Thoracic aorta (tissue), 2 donors: ENCODE data around the gene ITPR3. TPM values are rescaled to one million over a fixed set of nuclear protein-coding genes. Genes with fewer than 3 reads are reported as not detected.

Source experiments
- ATAC-seq: fragments of 150-250 bp; one replicate; pipeline ENCODE4 v1.8.0; 2017; ENCODE audit warnings: low read depth; ENCODE audit not compliant: insufficient number of reproducible peaks, low FRiP score
- DNase-seq: peaks from one replicate; pipeline ENCODE4 v3.0.0-alpha.2; 2020; ENCODE audit warnings: low spot score
- H3K27ac ChIP-seq, 2 donors: fragments of 200-600 bp; sonication (generic); 1 replicate in 1 of 2; 2 replicates in 1 of 2; pipeline ENCODE4 v1.5.1; 2016; ENCODE audit warnings: mild to moderate bottlenecking in 2 of 2, moderate library complexity in 2 of 2
- H3K27me3 ChIP-seq: fragments of 200-600 bp; sonication (generic); replicated peaks from 2 replicates; pipeline ENCODE4 v1.6.0; 2016; ENCODE audit warnings: mild to moderate bottlenecking; ENCODE audit not compliant: insufficient read depth
- H3K36me3 ChIP-seq: fragments of 200-600 bp; sonication (generic); one replicate; pipeline ENCODE4 v1.5.1; 2016
- H3K4me1 ChIP-seq, 2 donors: fragments of 200-600 bp; sonication (generic); 1 replicate in 1 of 2; 2 replicates in 1 of 2; pipeline versions ENCODE4 v1.5.1 to v1.6.0; 2016; ENCODE audit warnings: low read depth in 2 of 2, mild to moderate bottlenecking in 1 of 2; ENCODE audit not compliant: control insufficient read depth in 1 of 2
- H3K4me3 ChIP-seq: fragments of 200-600 bp; sonication (generic); 2 replicates; pipeline ENCODE4 v1.5.1; 2016; ENCODE audit warnings: mild to moderate bottlenecking
- H3K9me3 ChIP-seq: fragments of 200-600 bp; sonication (generic); 2 replicates; pipeline ENCODE4 v1.5.1; 2016
- total RNA-seq, 2 donors: library from RNA; depleted of rRNA; stranded (reverse); fragments of >200 nt; gene quantifications; one replicate each; pipeline versions ENCODE4 v1.1.0 to v1.2.3, GENCODE V29; 2016
- TF ChIP-seq, protein P1 (sequence below): fragments of 200-600 bp; sonication (generic); IDR thresholded peaks from one replicate; pipeline ENCODE4 v1.5.1; 2019; ENCODE audit warnings: antibody characterized with exemption

Gene ITPR3
- total RNA-seq, 2 donors from 2014 or later = 15.2 to 21.2 TPM

DNA sequence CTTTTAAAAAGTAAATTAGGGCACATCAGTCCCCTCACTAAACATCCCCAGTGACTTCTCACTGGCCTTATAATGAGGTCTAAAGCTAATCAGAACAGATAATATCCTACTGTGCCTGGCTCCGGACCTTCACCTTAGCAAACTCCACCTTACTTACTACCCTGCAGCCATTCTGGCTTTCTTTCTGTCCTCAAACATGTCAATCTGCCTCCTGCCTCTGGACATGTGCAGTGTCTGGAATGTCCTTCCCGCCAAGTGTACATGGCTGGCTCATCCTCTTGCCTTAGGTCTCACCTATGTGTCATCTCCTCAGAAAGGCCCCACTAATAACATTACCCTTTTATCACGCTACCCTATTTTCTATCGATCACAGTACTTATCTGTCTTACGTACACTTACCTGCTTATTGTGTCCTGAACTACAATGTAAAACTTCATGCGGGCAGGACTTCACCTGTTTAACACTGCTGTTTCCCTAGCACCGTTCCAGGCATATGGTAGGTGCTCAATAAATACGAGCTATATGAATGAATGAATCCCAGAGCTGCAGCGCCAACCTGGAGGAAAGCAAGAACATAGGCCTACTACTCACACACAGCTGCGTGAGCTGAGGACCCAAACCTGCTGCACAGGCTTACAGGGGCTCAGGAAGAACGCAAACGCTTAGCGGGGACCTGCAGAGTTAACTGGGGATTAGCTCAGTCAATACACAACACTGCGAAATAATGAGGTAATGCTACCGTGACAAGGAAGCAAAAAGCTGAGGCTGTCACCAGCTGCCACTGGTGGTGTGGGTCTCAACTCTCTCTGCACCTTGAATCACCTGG, 89.4 kb downstream of the ITPR3 start:
- TF ChIP-seq, protein P1, sequence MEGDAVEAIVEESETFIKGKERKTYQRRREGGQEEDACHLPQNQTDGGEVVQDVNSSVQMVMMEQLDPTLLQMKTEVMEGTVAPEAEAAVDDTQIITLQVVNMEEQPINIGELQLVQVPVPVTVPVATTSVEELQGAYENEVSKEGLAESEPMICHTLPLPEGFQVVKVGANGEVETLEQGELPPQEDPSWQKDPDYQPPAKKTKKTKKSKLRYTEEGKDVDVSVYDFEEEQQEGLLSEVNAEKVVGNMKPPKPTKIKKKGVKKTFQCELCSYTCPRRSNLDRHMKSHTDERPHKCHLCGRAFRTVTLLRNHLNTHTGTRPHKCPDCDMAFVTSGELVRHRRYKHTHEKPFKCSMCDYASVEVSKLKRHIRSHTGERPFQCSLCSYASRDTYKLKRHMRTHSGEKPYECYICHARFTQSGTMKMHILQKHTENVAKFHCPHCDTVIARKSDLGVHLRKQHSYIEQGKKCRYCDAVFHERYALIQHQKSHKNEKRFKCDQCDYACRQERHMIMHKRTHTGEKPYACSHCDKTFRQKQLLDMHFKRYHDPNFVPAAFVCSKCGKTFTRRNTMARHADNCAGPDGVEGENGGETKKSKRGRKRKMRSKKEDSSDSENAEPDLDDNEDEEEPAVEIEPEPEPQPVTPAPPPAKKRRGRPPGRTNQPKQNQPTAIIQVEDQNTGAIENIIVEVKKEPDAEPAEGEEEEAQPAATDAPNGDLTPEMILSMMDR = no peak
- no peak overlapping the region for H3K27ac ChIP-seq
- H3K27me3 ChIP-seq = no peaks in the 10 kb centered on the region
- no peaks in the 10 kb centered on the region for H3K36me3 ChIP-seq
- DNase-seq = no peak
- no peak for ATAC-seq
- H3K4me3 ChIP-seq = peak overlapping the region; percentile 92
- H3K9me3 ChIP-seq = no peaks in the 10 kb centered on the region
- H3K4me1 ChIP-seq = peaks cover 7 to 13% of the 10 kb centered on the region in 2 donors

DNA sequence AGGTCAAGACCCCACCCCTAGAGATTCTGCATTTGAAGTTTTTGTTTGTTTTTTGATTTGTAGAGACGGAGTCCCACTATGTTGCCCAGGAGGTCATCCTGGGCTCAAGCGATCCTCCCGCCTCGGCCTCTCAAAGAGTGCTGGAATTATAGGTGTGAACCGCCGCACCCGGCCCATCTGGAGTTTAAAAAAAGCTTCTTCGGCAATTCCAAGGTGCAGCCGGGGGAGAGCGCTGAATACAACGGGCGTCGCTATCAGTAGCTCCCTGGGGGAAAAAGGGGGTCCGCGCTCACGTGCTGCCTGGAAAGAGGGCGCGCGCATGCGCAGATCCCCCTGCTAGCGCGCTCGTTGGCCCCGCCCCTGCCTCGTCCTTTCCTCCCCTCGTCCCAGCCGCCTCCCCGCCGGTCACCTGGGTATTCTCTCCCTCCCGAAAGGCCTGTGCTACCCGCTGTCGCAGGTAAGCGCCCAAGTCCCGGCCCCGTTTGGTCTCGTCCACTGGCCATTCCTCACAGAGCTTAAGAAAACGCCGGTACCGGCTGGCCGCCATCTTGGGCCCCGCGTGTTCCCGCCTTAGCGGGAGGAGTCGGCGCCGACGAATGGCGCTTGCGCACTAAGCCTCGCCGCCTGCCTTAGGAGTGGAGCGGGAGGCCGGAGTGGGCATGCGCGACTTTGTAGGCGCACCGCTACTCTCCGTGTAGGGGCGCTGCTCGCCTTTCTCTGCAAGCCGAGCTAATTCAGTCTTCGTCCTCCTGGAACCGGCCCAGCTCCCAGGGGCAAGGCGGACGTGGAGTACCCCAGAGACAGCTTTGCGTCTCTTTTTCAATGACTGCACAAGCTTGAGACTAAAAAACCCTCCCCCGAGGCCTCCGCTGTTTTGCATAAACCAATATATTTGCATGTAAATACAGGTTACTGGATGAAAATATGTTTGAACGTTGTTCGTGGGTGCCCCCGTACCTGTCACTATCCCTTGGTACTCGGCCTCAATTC, 90.3 kb downstream of the ITPR3 start, which contains the start of gene UQCC2:
TSS of gene UQCC2 (minus strand) at position 561 of the 990 bp plus-strand sequence. CDS start at position 547, 14 bp downstream.
- ATAC-seq = peak; percentile 65

DNA sequence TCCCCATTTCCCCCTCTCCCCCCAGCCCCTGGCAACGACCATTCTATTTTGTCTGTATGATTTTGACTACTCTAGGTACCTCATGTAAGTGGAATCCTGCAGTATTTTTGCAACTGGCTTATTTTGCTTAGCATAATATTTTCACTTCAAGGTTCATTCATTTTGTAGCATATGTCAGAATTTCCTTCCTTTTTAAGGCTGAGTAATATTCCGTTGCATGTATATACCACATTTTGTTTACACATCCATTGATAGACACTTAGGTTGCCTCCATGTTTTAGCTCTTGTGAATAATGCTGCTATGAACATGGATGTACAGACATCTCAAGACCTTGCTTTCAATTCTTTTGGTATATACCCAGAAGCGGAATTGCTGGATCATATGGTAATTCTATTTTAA, 91.8 kb downstream of the ITPR3 start:
- DNase-seq (no peak), ATAC-seq (no peak)
- Histone ChIP-seq H3K9me3 (no peaks in the 10 kb centered on the region), H3K27ac (no peak overlapping the region), H3K27me3 (no peaks in the 10 kb centered on the region), H3K36me3 (no peaks in the 10 kb centered on the region), H3K4me1 (peaks cover 11 to 25% of the 10 kb centered on the region in 2 donors), H3K4me3 (no peak overlapping the region)
- TF ChIP-seq, protein P1 = no peak

More for the DNA sequence above, 90.3 kb downstream of the ITPR3 start, which contains the start of gene UQCC2:
- Histone ChIP-seq H3K27ac (peak within 1 kb of the TSS; percentile 86 to 90), H3K4me3 (peak within 1 kb of the TSS; percentile 92), H3K27me3 (no peaks in the 10 kb centered on the region), H3K4me1 (peaks cover 7 to 13% of the 10 kb centered on the region in 2 donors), H3K9me3 (no peaks in the 10 kb centered on the region), H3K36me3 (no peaks in the 10 kb centered on the region)
- TF ChIP-seq, protein P1 = peak; percentile 56
- DNase-seq = peak; percentile 88

DNA sequence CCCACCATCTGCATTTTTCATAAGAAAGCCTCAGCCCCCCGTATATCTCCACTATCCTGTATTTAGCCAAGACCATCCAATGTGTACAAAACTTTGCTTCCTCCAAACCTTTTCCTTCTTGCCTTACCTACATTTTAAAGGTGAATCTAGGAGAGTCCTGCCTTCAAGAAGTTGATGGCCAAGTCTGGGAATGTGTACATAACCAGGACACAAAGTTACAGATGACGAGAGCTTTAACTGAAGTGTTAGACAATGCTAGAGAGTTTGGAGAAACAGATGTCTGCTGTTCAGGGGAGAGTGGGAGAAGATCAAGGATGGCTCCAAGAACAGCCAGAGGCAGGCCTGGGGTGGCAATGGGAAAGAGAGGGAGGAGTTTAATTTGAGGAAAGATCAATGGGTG, 92.7 kb downstream of the ITPR3 start:
- TF ChIP-seq, protein P1 = no peak
- Histone ChIP-seq H3K4me3 (no peak overlapping the region), H3K36me3 (no peaks in the 10 kb centered on the region), H3K9me3 (no peaks in the 10 kb centered on the region), H3K27me3 (no peaks in the 10 kb centered on the region), H3K27ac (no peak overlapping the region), H3K4me1 (peaks cover 11 to 25% of the 10 kb centered on the region in 2 donors)
- DNase-seq = no peak
- ATAC-seq = no peak
